ENCODE results near the gene ZNF780B. TPM values are rescaled to one million over a fixed set of nuclear protein-coding genes. Genes with fewer than 3 reads are reported as not detected.

Gene ZNF780B
- total RNA-seq, 1 experiment from 2014 or later = 10.2 TPM

GRCh38 chr19:39997638-39998216 lies 58.3 kb downstream of the ZNF780B start:
- Mint-ChIP-seq H3K4me1 (ENCODE audit: insufficient read depth, unreplicated experiment) (peaks cover 16% of the 10 kb centered on the region), H3K36me3 (ENCODE audit: insufficient read depth, unreplicated experiment) (peaks cover 6% of the 10 kb centered on the region), H3K27ac (ENCODE audit: low read depth, unreplicated experiment) (peak overlapping the region; percentile 93), H3K27me3 (ENCODE audit: insufficient read depth, unreplicated experiment) (no peaks in the 10 kb centered on the region), H3K9me3 (ENCODE audit: unreplicated experiment) (peaks cover 5% of the 10 kb centered on the region), H3K4me3 (ENCODE audit: unreplicated experiment) (peak overlapping the region; percentile 91)
- TF ChIP-seq, protein P1, sequence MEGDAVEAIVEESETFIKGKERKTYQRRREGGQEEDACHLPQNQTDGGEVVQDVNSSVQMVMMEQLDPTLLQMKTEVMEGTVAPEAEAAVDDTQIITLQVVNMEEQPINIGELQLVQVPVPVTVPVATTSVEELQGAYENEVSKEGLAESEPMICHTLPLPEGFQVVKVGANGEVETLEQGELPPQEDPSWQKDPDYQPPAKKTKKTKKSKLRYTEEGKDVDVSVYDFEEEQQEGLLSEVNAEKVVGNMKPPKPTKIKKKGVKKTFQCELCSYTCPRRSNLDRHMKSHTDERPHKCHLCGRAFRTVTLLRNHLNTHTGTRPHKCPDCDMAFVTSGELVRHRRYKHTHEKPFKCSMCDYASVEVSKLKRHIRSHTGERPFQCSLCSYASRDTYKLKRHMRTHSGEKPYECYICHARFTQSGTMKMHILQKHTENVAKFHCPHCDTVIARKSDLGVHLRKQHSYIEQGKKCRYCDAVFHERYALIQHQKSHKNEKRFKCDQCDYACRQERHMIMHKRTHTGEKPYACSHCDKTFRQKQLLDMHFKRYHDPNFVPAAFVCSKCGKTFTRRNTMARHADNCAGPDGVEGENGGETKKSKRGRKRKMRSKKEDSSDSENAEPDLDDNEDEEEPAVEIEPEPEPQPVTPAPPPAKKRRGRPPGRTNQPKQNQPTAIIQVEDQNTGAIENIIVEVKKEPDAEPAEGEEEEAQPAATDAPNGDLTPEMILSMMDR (IDR thresholded peaks at IDR 0.05; ENCODE audit: unreplicated experiment) = no peak
- intact Hi-C loops (cut with micrococcal nuclease) = loop anchor here (1.0 to 2.0 kb wide), 2 partner anchors 26 to 93 kb away; partner anchors contain the start of genes PSMC4 and ZNF780A
- no TSS peak for BruUV-seq (replicated peaks)
- POLR2A ChIA-PET = interaction anchor here (1.0 to 4.3 kb wide), 9 partner anchors 10 to 194 kb away, joined by 3 to 38 read pairs (median 5); partner anchors contain the start of genes FBL, PSMC4 and ZNF780A
- DNase-seq (ENCODE audit: unreplicated experiment) = no peak
- CTCF ChIA-PET = interaction anchor here (0.5 to 1.0 kb wide), 3 partner anchors 21 to 382 kb away, joined by 3 read pairs; no protein-coding TSS in a partner anchor

GRCh38 chr19:39996811-39997637 lies 59.0 kb downstream of the ZNF780B start, which contains the start of gene ZNF546:
Gene ZNF546, plus strand, starts transcription at chr19:39997060. Its CDS starts 1,267 bp downstream, at chr19:39998327.
- Mint-ChIP-seq H3K27me3 (ENCODE audit: insufficient read depth, unreplicated experiment) (no peaks in the 10 kb centered on the region), H3K9me3 (ENCODE audit: unreplicated experiment) (peaks cover 11% of the 10 kb centered on the region), H3K27ac (ENCODE audit: low read depth, unreplicated experiment) (peak within 1 kb of the TSS; percentile 93), H3K4me1 (ENCODE audit: insufficient read depth, unreplicated experiment) (peaks cover 22% of the 10 kb centered on the region), H3K4me3 (ENCODE audit: unreplicated experiment) (peak within 1 kb of the TSS; percentile 91), H3K36me3 (ENCODE audit: insufficient read depth, unreplicated experiment) (peaks cover 6% of the 10 kb centered on the region)
- DNase-seq (ENCODE audit: unreplicated experiment) = peak; percentile 91
- TSS peak; percentile 46 for BruUV-seq (replicated peaks)
- intact Hi-C loops (cut with micrococcal nuclease) = loop anchor here (1.0 to 2.0 kb wide), 2 partner anchors 26 to 94 kb away; partner anchors contain the start of genes PSMC4 and ZNF780A
- POLR2A ChIA-PET = interaction anchor here (0.6 to 4.3 kb wide), 16 partner anchors 11 to 1221 kb away, joined by 3 to 38 read pairs (median 4); partner anchors contain the start of genes FBL, PSMC4, SAMD4B and ZNF780A
- TF ChIP-seq, protein P1 (IDR thresholded peaks at IDR 0.05; ENCODE audit: unreplicated experiment) = no peak
- CTCF ChIA-PET = interaction anchor here (1.0 kb wide), 2 partner anchors 22 to 25 kb away, joined by 3 to 6 read pairs; partner anchors contain the start of gene PSMC4

GRCh38 chr19:39996218-39996810 lies 59.7 kb downstream of the ZNF780B start:
- no peak for DNase-seq (ENCODE audit: unreplicated experiment)
- TF ChIP-seq, protein P1 (IDR thresholded peaks at IDR 0.05; ENCODE audit: unreplicated experiment) = no peak
- intact Hi-C loops (cut with micrococcal nuclease) = loop anchor here (2.0 kb wide), 1 partner anchor 94 kb away; the partner anchor contains the start of gene ZNF780A
- Mint-ChIP-seq H3K9me3 (ENCODE audit: unreplicated experiment) (peaks cover 11% of the 10 kb centered on the region), H3K36me3 (ENCODE audit: insufficient read depth, unreplicated experiment) (peaks cover 6% of the 10 kb centered on the region), H3K4me3 (ENCODE audit: unreplicated experiment) (peak overlapping the region; percentile 91), H3K27me3 (ENCODE audit: insufficient read depth, unreplicated experiment) (no peaks in the 10 kb centered on the region), H3K4me1 (ENCODE audit: insufficient read depth, unreplicated experiment) (peaks cover 22% of the 10 kb centered on the region), H3K27ac (ENCODE audit: low read depth, unreplicated experiment) (peak overlapping the region; percentile 93)
- TSS peak; percentile 85 for BruUV-seq (replicated peaks)
- CTCF ChIA-PET = interaction anchor here (0.7 to 1.0 kb wide), 3 partner anchors 23 to 124 kb away, joined by 3 to 6 read pairs (median 3); partner anchors contain the start of gene PSMC4
- POLR2A ChIA-PET = interaction anchor here (0.6 to 4.3 kb wide), 16 partner anchors 10 to 1222 kb away, joined by 3 to 38 read pairs (median 4); partner anchors contain the start of genes FBL, PSMC4, SAMD4B and ZNF780A
